HepG2 (cell line): Measurements from ENCODE around the gene TCOF1. TPM values are rescaled to one million over a fixed set of nuclear protein-coding genes. Genes with fewer than 3 reads are reported as not detected.
A peak's percentile ranks its signal among the peaks of the same experiment; 100 is the strongest.
"Not testable (repeated sequence)": the region's sequence is repeated elsewhere in the genome, so short reads cannot be mapped to it uniquely, and the experiment has no call there.

Experiments
- ATAC-seq: fragments of 200-7000 bp; cut with Tn5 transposase; 3 replicates; pipeline ENCODE4 v1.9.1; 2020; ENCODE audit warnings: mild to moderate bottlenecking, moderate library complexity
- BruUV-seq: library from RNA; stranded (reverse); fragments of 400-500 nt; replicated peaks from 2 replicates; lab custom pipeline; 2021; lab: Mats Ljungman, UMichigan
- CTCF ChIA-PET: fragments of 300-600 bp; formaldehyde crosslinking; extraction: SDS; loops from one replicate; lab custom pipeline; 2021; ENCODE audit warnings: low total read pairs, inconsistent platforms, low intra/inter-chr PET ratio; lab: Yijun Ruan, JAX
- POLR2A ChIA-PET: fragments of 350-600 bp; sonication (Branson Sonifier 250); formaldehyde crosslinking; loops from one replicate; lab custom pipeline; 2020; ENCODE audit warnings: antibody characterized with exemption, inconsistent platforms; lab: Yijun Ruan, JAX
- DNase-seq: peaks from one replicate; pipeline ENCODE4 v3.0.0-alpha.2; 2015; ENCODE audit warnings: low spot score
- FAIRE-seq: peaks from 3 replicates; lab custom pipeline; 2011; peaks lifted over from hg19 to GRCh38; lab: Jason Lieb, UNC
- H2AFZ ChIP-seq: one replicate; pipeline ENCODE4 v1.6.1; 2011; ENCODE audit warnings: low read length, inconsistent platforms
- H3K27ac ChIP-seq: fragments of 300-600 bp; 3 replicates; pipeline ENCODE4 v1.8.0; 2011; ENCODE audit warnings: mixed run types, mild to moderate bottlenecking, mixed read lengths, low read length, inconsistent platforms; ENCODE audit not compliant: insufficient read depth; ENCODE audit errors: extremely low read length
- H3K27me3 ChIP-seq, 2 experiments: fragments of 200-600 bp in 1 of 2; 2 replicates in 1 of 2; 3 replicates in 1 of 2; pipeline versions ENCODE4 v1.6.0 to v1.8.0; 2011; ENCODE audit warnings: low read length in 2 of 2, mild to moderate bottlenecking in 2 of 2, moderate library complexity in 2 of 2, inconsistent platforms in 1 of 2; ENCODE audit not compliant: insufficient read depth in 2 of 2, control insufficient read depth in 1 of 2
- H3K36me3 ChIP-seq, 2 experiments: fragments of 200-600 bp in 1 of 2; replicated peaks in 1 of 2; 2 replicates in 1 of 2; 3 replicates in 1 of 2; pipeline versions ENCODE4 v1.5.1 to v1.8.0; 2011; ENCODE audit warnings: low read length in 2 of 2, inconsistent platforms in 1 of 2; ENCODE audit not compliant: insufficient read depth in 2 of 2, control insufficient read depth in 1 of 2
- H3K4me1 ChIP-seq: 2 replicates; pipeline ENCODE4 v1.5.1; 2012; ENCODE audit warnings: low read length, inconsistent platforms; ENCODE audit not compliant: insufficient read depth
- H3K4me2 ChIP-seq: 2 replicates; pipeline ENCODE4 v1.6.0; 2011; ENCODE audit warnings: low read depth, low read length, inconsistent platforms
- H3K4me3 ChIP-seq, 3 experiments: fragments of 200-600 bp in 1 of 3; sonication (generic), shearing (Covaris generic) in 1 of 3; replicated peaks in 1 of 3; 2 replicates each; pipeline ENCODE4 v1.5.1; 2011 to 2016; ENCODE audit warnings: low read length in 3 of 3, inconsistent platforms in 2 of 3, low read depth in 2 of 3, mild to moderate bottlenecking in 2 of 3, control low read depth in 1 of 3, mixed read lengths in 1 of 3; ENCODE audit not compliant: insufficient read depth in 1 of 3
- H3K79me2 ChIP-seq: one replicate; pipeline ENCODE4 v1.6.1; 2011; ENCODE audit warnings: low read length, inconsistent platforms; ENCODE audit not compliant: insufficient read depth
- H3K9ac ChIP-seq: 2 replicates; pipeline ENCODE4 v1.6.0; 2011; ENCODE audit warnings: mild to moderate bottlenecking, low read depth, low read length, inconsistent platforms; ENCODE audit not compliant: insufficient read depth
- H3K9me3 ChIP-seq: 2 replicates; pipeline ENCODE4 v1.5.1; 2012; ENCODE audit warnings: mild to moderate bottlenecking, low read length
- H4K20me1 ChIP-seq: 2 replicates; pipeline ENCODE4 v1.6.0; 2011; ENCODE audit warnings: inconsistent platforms, mild to moderate bottlenecking, low read length, moderate library complexity; ENCODE audit not compliant: insufficient read depth
- ATF3 ChIP-seq: sonication (generic); formaldehyde crosslinking; IDR thresholded peaks from 2 replicates; pipeline ENCODE4 v1.4.0; 2020; ENCODE audit warnings: missing genetic modification reagents
- E2F2 ChIP-seq: sonication (generic); formaldehyde crosslinking; IDR thresholded peaks from 2 replicates; pipeline ENCODE4 v1.4.0; 2020; ENCODE audit warnings: missing genetic modification reagents, borderline replicate concordance
- NFE2L2 ChIP-seq: fragments of 150-350 bp; IDR thresholded peaks from 2 replicates; pipeline ENCODE4 v1.6.1; 2014; ENCODE audit warnings: low read length
- RARG ChIP-seq: sonication (generic); formaldehyde crosslinking; IDR thresholded peaks from 2 replicates; pipeline ENCODE4 v1.4.0; 2020; ENCODE audit warnings: low read depth, mild to moderate bottlenecking, missing genetic modification reagents
- SOX13 ChIP-seq, 3 experiments: fragments of 450-650 bp in 1 of 3; sonication (generic) in 1 of 3; formaldehyde crosslinking in 1 of 3; IDR thresholded peaks in 2 of 3; conservative IDR thresholded peaks in 1 of 3; 2 replicates each; pipeline versions ENCODE4 v1.5.0 to v1.6.1; 2016 to 2020; ENCODE audit warnings: antibody characterized with exemption in 1 of 3, mild to moderate bottlenecking in 1 of 3, missing compliant biosample characterization in 1 of 3, missing genetic modification reagents in 1 of 3, moderate library complexity in 1 of 3
- SOX5 ChIP-seq: IDR thresholded peaks from 2 replicates; pipeline ENCODE4 v1.6.1; 2016; ENCODE audit warnings: borderline replicate concordance
- ZFP1 ChIP-seq: IDR thresholded peaks from 2 replicates; pipeline ENCODE4 v1.6.1; 2016
- ZNF788 ChIP-seq: sonication (generic); formaldehyde crosslinking; IDR thresholded peaks from 2 replicates; pipeline ENCODE4 v1.5.0; 2020; ENCODE audit warnings: mild to moderate bottlenecking, missing genetic modification reagents, borderline replicate concordance
- WGBS: methylation state at CpG from one replicate; pipeline ENCODE4 v1.1.6; 2017; ENCODE audit warnings: low lambda C conversion rate; 5-methylcytosine and 5-hydroxymethylcytosine counted together
- in situ Hi-C: cut with HindIII; loops from 2 replicates; pipeline ENCODE4 v1.10.0; 2017; ENCODE audit warnings: low pct_unique_long_range_greater_than_20kb; ENCODE audit not compliant: extremely low pct_ligation_motif_present
- intact Hi-C: fragments of 100-400 bp; cut with micrococcal nuclease; formaldehyde crosslinking; loops from one replicate; pipeline ENCODE4 v1.10.0; 2022; ENCODE audit not compliant: unreplicated experiment
- polyA plus RNA-seq, 8 experiments: library from polyadenylated mRNA; depleted of rRNA in 3 of 8; stranded (reverse) in 7 of 8; unstranded in 1 of 8; fragments of >200 nt; fragmentation: Illumina TruSeq in 4 of 8; extraction: Trizol in 4 of 8; gene quantifications; 2 replicates each; pipeline versions ENCODE4 v1.2.1 to v1.2.3, GENCODE V29; 2011 to 2016; ENCODE audit warnings: low read depth in 4 of 8, missing spikeins in 1 of 8, mixed read lengths in 1 of 8; ENCODE audit not compliant: insufficient read depth in 1 of 8
- total RNA-seq, 5 experiments: library from RNA; depleted of rRNA; stranded (reverse); fragments of >200 nt; fragmentation: Illumina TruSeq; extraction: Trizol; gene quantifications; 2 replicates each; pipeline ENCODE4 v1.2.3, GENCODE V29; 2016; ENCODE audit warnings: low read depth in 1 of 5
- TF ChIP-seq, protein P1 (sequence below): sonication (generic); formaldehyde crosslinking; IDR thresholded peaks from 2 replicates; pipeline ENCODE4 v1.4.0; 2020; ENCODE audit warnings: missing genetic modification reagents
- TF ChIP-seq, protein P2 (sequence below): IDR thresholded peaks from 2 replicates; pipeline ENCODE4 v1.6.1; 2016; ENCODE audit warnings: missing genetic modification reagents, missing compliant biosample characterization

Gene TCOF1
- total and polyA plus RNA-seq, 2 of the 13 experiments (the other 11 are each of a cell fraction or from before 2014, with no cell fraction given) = 10.1 to 41.6 TPM

- H4K20me1 ChIP-seq; H3K4me2 ChIP-seq; BruUV-seq; in situ Hi-C loops; H3K4me3 ChIP-seq; DNase-seq; H3K79me2 ChIP-seq; FAIRE-seq; H3K9me3 ChIP-seq; H3K36me3 ChIP-seq; H3K27me3 ChIP-seq; H3K27ac ChIP-seq; ATAC-seq; H3K9ac ChIP-seq; CTCF ChIA-PET; H2AFZ ChIP-seq; TF ChIP-seq SOX13 (IDR thresholded peaks at IDR 0.05): not testable (repeated sequence)
- TF ChIP-seq SOX13 (CRISPR knock-in tag; conservative IDR thresholded peaks at IDR 0.05 in 1 of 2, IDR thresholded peaks at IDR 0.05 in 1 of 2) (peak in 1 of 2 experiments; percentile 52; a peak in 2 of 4 replicates), SOX5 (peak; percentile 50; the same call in 1 of the 2 replicates)
- peaks cover 36% of the 10 kb centered on the region for H3K4me1 ChIP-seq
- intact Hi-C loops = loop anchor here (10.0 kb wide), 1 partner anchor 281 kb away; no protein-coding TSS in a partner anchor
- POLR2A ChIA-PET = interaction anchor here (3.7 kb wide), 1 partner anchor 14 kb away, joined by 31 read pairs; the partner anchor contains the start of gene CD74
- 81% methylated on average over 9 of the region's 9 CpGs for WGBS
Measured at GRCh38 chr5:150426165-150426564, 68.7 kb downstream of the TCOF1 start.

DNA sequence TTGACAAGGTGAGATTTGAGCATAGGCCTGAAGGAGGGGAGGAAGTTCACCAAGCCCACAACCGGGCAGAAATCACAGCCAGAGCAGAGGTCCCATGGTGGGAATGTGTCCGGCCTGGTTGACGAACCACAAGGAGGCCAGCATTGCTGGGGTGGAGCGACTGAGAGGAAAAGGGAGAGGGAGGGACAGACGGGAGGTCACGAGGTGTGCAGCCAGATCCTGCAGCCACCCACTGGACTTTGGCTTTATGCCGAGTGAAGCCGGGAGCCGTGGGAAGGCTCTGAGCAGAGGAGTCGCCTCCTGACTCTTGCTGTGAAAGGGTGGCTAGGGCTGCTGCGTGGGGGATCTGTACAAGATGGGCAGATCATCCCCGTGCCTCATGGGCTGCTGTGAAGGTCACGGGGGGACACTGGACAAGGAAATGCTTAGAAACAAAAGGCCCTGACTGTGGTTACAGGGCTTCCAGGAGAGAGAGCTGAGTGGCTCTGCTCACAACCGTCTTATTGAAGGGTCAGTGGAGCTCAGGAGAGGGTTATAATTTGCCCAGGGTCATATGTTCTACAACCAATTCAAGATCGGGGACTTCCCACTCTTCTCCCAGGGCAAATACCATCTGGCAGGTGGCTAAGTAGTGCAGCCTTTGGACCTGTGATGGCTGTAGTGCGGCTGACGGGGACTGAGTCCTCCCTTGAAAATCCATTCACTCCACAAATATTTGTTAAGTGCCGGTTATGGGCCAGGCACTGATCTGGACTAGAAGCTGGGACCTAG is 70.8 kb downstream of the TCOF1 start:
- ChIA-PET CTCF (no interaction called here), POLR2A (interaction anchor here (1.0 to 3.7 kb wide), 10 partner anchors 12 to 114 kb away, joined by 3 to 33 read pairs (median 7); partner anchors contain the start of genes CD74 and RPS14)
- Histone ChIP-seq H3K4me3 (peak overlapping the region; percentile 49 to 71 (median 56)), H3K9ac (peak overlapping the region; percentile 80), H3K9me3 (no peaks in the 10 kb centered on the region), H4K20me1 (no peaks in the 10 kb centered on the region), H3K79me2 (no peaks in the 10 kb centered on the region), H3K27ac (peak overlapping the region; percentile 89), H3K36me3 (no peaks in the 10 kb centered on the region), H3K27me3 (no peaks in the 10 kb centered on the region; a peak in 1 of 5 replicates), H3K4me2 (peak overlapping the region; percentile 99), H2AFZ (peak overlapping the region; percentile 71), H3K4me1 (peaks cover 45% of the 10 kb centered on the region)
- intact Hi-C loops = loop anchor here (2.0 to 10.0 kb wide), 2 partner anchors 15 to 283 kb away; partner anchors contain the start of gene CD74
- DNase-seq = peak; percentile 83
- in situ Hi-C loops = no loop called here
- BruUV-seq = TSS peak; percentile 88
- peak; percentile 90 for ATAC-seq
- peak; percentile 86 for FAIRE-seq
- WGBS = 0% methylated on average over 18 of the region's 18 CpGs
- peak; percentile 31; the same call in 1 of the 2 replicates for TF ChIP-seq ZNF788 (CRISPR knock-in tag)
- no peak for TF ChIP-seq ATF3 (CRISPR knock-in tag)
- TF ChIP-seq RARG (CRISPR knock-in tag) = no peak
- no peak for TF ChIP-seq E2F2 (CRISPR knock-in tag)
- no peak for TF ChIP-seq NFE2L2
- TF ChIP-seq, protein P1, sequence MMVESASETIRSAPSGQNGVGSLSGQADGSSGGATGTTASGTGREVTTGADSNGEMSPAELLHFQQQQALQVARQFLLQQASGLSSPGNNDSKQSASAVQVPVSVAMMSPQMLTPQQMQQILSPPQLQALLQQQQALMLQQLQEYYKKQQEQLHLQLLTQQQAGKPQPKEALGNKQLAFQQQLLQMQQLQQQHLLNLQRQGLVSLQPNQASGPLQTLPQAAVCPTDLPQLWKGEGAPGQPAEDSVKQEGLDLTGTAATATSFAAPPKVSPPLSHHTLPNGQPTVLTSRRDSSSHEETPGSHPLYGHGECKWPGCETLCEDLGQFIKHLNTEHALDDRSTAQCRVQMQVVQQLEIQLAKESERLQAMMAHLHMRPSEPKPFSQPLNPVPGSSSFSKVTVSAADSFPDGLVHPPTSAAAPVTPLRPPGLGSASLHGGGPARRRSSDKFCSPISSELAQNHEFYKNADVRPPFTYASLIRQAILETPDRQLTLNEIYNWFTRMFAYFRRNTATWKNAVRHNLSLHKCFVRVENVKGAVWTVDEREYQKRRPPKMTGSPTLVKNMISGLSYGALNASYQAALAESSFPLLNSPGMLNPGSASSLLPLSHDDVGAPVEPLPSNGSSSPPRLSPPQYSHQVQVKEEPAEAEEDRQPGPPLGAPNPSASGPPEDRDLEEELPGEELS (CRISPR knock-in tag) = peak; percentile 5; the same call in 1 of the 2 replicates
- TF ChIP-seq, protein P2, sequence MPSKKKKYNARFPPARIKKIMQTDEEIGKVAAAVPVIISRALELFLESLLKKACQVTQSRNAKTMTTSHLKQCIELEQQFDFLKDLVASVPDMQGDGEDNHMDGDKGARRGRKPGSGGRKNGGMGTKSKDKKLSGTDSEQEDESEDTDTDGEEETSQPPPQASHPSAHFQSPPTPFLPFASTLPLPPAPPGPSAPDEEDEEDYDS = peak; percentile 80
- no peak for TF ChIP-seq ZFP1
